CD4-positive, alpha-beta T cell (primary cell): ENCODE data around the gene CTSG. TPM values are rescaled to one million over a fixed set of nuclear protein-coding genes. Genes with fewer than 3 reads are reported as not detected.

Experiments
- ATAC-seq: fragments of 200-7000 bp; cut with Tn5 transposase; one replicate; pipeline ENCODE4 v1.10.0; 2022; ENCODE audit warnings: mild to moderate bottlenecking; ENCODE audit not compliant: poor library complexity
- CTCF ChIA-PET: fragments of 350-600 bp; sonication (Branson Sonifier 250); formaldehyde crosslinking; loops from one replicate; lab custom pipeline; 2021; ENCODE audit warnings: antibody characterized with exemption, inconsistent platforms; lab: Charles Lee
- POLR2A ChIA-PET: fragments of 350-600 bp; sonication (Branson Sonifier 250); formaldehyde crosslinking; loops from one replicate; lab custom pipeline; 2021; ENCODE audit warnings: antibody characterized with exemption, inconsistent platforms; lab: Charles Lee
- DNase-seq, 14 experiments: peaks; one replicate each; pipeline ENCODE4 v3.0.0-alpha.2; 2013 to 2020; ENCODE audit warnings: mixed read lengths in 2 of 14
- H3K27ac ChIP-seq, 2 donors: one replicate each; pipeline versions ENCODE4 v1.5.1 to v1.7.0; 2013; ENCODE audit warnings: low read length in 2 of 2, low read depth in 1 of 2, mild to moderate bottlenecking in 1 of 2
- H3K27me3 ChIP-seq, 2 experiments: 1 replicate in 1 of 2; 2 replicates in 1 of 2; pipeline versions ENCODE4 v1.6.1 to v1.7.0; 2013; ENCODE audit warnings: low read length in 2 of 2, control low read depth in 1 of 2, mild to moderate bottlenecking in 1 of 2, moderate library complexity in 1 of 2; ENCODE audit not compliant: insufficient read depth in 2 of 2, control insufficient read depth in 1 of 2
- H3K36me3 ChIP-seq: one replicate; pipeline ENCODE4 v1.6.1; 2013; ENCODE audit warnings: low read length, control low read depth; ENCODE audit not compliant: insufficient read depth
- H3K4me1 ChIP-seq: one replicate; pipeline ENCODE4 v1.6.1; 2013; ENCODE audit warnings: low read length, control low read depth; ENCODE audit not compliant: insufficient read depth
- H3K4me3 ChIP-seq: one replicate; pipeline ENCODE4 v1.5.1; 2013; ENCODE audit warnings: mild to moderate bottlenecking, low read length, moderate library complexity
- H3K9me3 ChIP-seq, 2 experiments: 1 replicate in 1 of 2; 2 replicates in 1 of 2; pipeline versions ENCODE4 v1.6.1 to v1.7.0; 2013; ENCODE audit warnings: low read length in 2 of 2, mild to moderate bottlenecking in 2 of 2, control low read depth in 1 of 2, moderate library complexity in 1 of 2; ENCODE audit not compliant: control insufficient read depth in 1 of 2, insufficient read depth in 1 of 2
- H3K27ac Mint-ChIP-seq: one replicate; pipeline ENCODE4 v1.8.0; 2020; ENCODE audit warnings: mixed read lengths
- H3K27me3 Mint-ChIP-seq: one replicate; pipeline ENCODE4 v1.8.0; 2021; ENCODE audit warnings: mixed read lengths
- H3K36me3 Mint-ChIP-seq: one replicate; pipeline ENCODE4 v1.8.0; 2021; ENCODE audit warnings: low read depth, mixed read lengths
- H3K4me1 Mint-ChIP-seq: one replicate; pipeline ENCODE4 v1.8.0; 2021; ENCODE audit warnings: low read depth, mixed read lengths
- H3K4me3 Mint-ChIP-seq: one replicate; pipeline ENCODE4 v1.8.0; 2020; ENCODE audit warnings: mild to moderate bottlenecking, mixed read lengths
- H3K9me3 Mint-ChIP-seq: one replicate; pipeline ENCODE4 v1.8.0; 2020; ENCODE audit warnings: mixed read lengths
- CTCF ChIP-seq: fragments of 200-600 bp; IDR thresholded peaks from one replicate; pipeline ENCODE4 v1.8.0; 2022; ENCODE audit warnings: antibody characterized with exemption, mild to moderate bottlenecking
- intact Hi-C, 2 experiments: fragments of 100-400 bp; cut with DNase I in 1 of 2; cut with micrococcal nuclease in 1 of 2; formaldehyde crosslinking; loops; one replicate each; pipeline versions ENCODE4 v1.15.1 to v1.9.0; 2023 to 2025; cut with DNase I, micrococcal nuclease
- total RNA-seq, 174 experiments: library from RNA in 2 of 174; stranded (reverse) in 2 of 174; gene quantifications; one replicate each; pipeline ENCODE4 v1.2.3 and lab custom pipeline; 2021 to 2026

The CTSG gene
- total RNA-seq, 2 experiments from 2014 or later: not detected

GRCh38 chr14:24612196-24612595 is 36.1 kb upstream of the CTSG start:
- no peaks in the 10 kb centered on the region for H3K9me3 Mint-ChIP-seq
- no peak overlapping the region for H3K27ac ChIP-seq
- no peaks in the 10 kb centered on the region for H3K4me1 Mint-ChIP-seq
- DNase-seq (peak in 1 of 14 experiments; percentile 31), ATAC-seq (no peak)
- CTCF ChIA-PET: no interaction called here
- H3K27ac Mint-ChIP-seq: no peak overlapping the region
- no peaks in the 10 kb centered on the region for H3K27me3 ChIP-seq
- POLR2A ChIA-PET: no interaction called here
- H3K4me3 ChIP-seq: no peak overlapping the region
- H3K9me3 ChIP-seq: no peaks in the 10 kb centered on the region
- TF ChIP-seq CTCF: no peak
- H3K27me3 Mint-ChIP-seq: no peaks in the 10 kb centered on the region
- H3K4me1 ChIP-seq: peaks cover 9% of the 10 kb centered on the region
- H3K36me3 Mint-ChIP-seq: no peaks in the 10 kb centered on the region
- no peaks in the 10 kb centered on the region for H3K36me3 ChIP-seq
- no peak overlapping the region for H3K4me3 Mint-ChIP-seq
- intact Hi-C loops: no loop called here

GRCh38 chr14:24609655-24610344 is 33.8 kb upstream of the CTSG start, which contains the start of gene GZMH:
TSS of gene GZMH (minus strand) at chr14:24609685. CDS start at chr14:24609613, 72 bp downstream.
- Histone ChIP-seq H3K27ac (peak within 1 kb of the TSS in 1 of 2 donors; percentile 7), H3K4me1 (peaks cover 27% of the 10 kb centered on the region), H3K27me3 (no peaks in the 10 kb centered on the region), H3K9me3 (no peaks in the 10 kb centered on the region), H3K36me3 (no peaks in the 10 kb centered on the region), H3K4me3 (peak within 1 kb of the TSS; percentile 30)
- Mint-ChIP-seq H3K36me3 (no peaks in the 10 kb centered on the region), H3K4me3 (no peak within 1 kb of the TSS), H3K27ac (no peak within 1 kb of the TSS), H3K4me1 (peaks cover 4% of the 10 kb centered on the region), H3K9me3 (no peaks in the 10 kb centered on the region), H3K27me3 (peaks cover under 1% of the 10 kb centered on the region)
- ATAC-seq: no peak
- intact Hi-C loops: no loop called here
- CTCF ChIA-PET: no interaction called here
- DNase-seq: peak in 3 of 14 experiments; percentile 20 to 66 (median 22)
- no peak for TF ChIP-seq CTCF
- POLR2A ChIA-PET: no interaction called here

- H3K9me3 Mint-ChIP-seq: no peaks in the 10 kb centered on the region
- Histone ChIP-seq H3K27me3 (no peaks in the 10 kb centered on the region), H3K4me3 (peak overlapping the region; percentile 30), H3K36me3 (no peaks in the 10 kb centered on the region), H3K4me1 (peaks cover 27% of the 10 kb centered on the region), H3K9me3 (no peaks in the 10 kb centered on the region), H3K27ac (peak overlapping the region in 1 of 2 donors; percentile 7)
- CTCF ChIA-PET: no interaction called here
- intact Hi-C loops: no loop called here
- DNase-seq (no peak), ATAC-seq (no peak)
- H3K27me3 Mint-ChIP-seq: peaks cover 12% of the 10 kb centered on the region
- POLR2A ChIA-PET: no interaction called here
- H3K27ac Mint-ChIP-seq: no peak overlapping the region
- peaks cover 4% of the 10 kb centered on the region for H3K4me1 Mint-ChIP-seq
- H3K4me3 Mint-ChIP-seq: no peak overlapping the region
- H3K36me3 Mint-ChIP-seq: no peaks in the 10 kb centered on the region
- no peak for TF ChIP-seq CTCF
Measured at GRCh38 chr14:24607635-24608514, 31.8 kb upstream of the CTSG start.
